Loucy (cell line): ENCODE measurements around the gene CFAP65.

Source experiments
- CTCF ChIP-seq: fragments of 200-600 bp; sonication (generic); conservative IDR thresholded peaks from 2 replicates; pipeline ENCODE4 v1.5.1; 2014; ENCODE audit warnings: mild to moderate bottlenecking, antibody characterized with exemption, low read length
- EZH2phosphoT487 ChIP-seq: fragments of 200-600 bp; IDR thresholded peaks from 2 replicates; pipeline ENCODE4 v1.6.1; 2018; ENCODE audit warnings: antibody characterized with exemption, mild to moderate bottlenecking, moderate library complexity, borderline replicate concordance

- TF ChIP-seq CTCF (no peak), EZH2phosphoT487 (no peak)
Observed at GRCh38 chr2:218995561-218995960, 45.8 kb downstream of the CFAP65 start.
